NT2/D1 (cell line): ENCODE data around the gene DSG3.
"Not testable (repeated sequence)": the region's sequence is repeated elsewhere in the genome, so short reads cannot be mapped to it uniquely, and the experiment has no call there.

Source experiments
- DNase-seq: peaks from one replicate; pipeline ENCODE4 v3.0.0-alpha.2; 2011; ENCODE audit warnings: low read depth, low spot score
- H3K27me3 ChIP-seq: 2 replicates; pipeline ENCODE4 v1.6.0; 2011; ENCODE audit warnings: mild to moderate bottlenecking; ENCODE audit not compliant: insufficient read length, insufficient read depth
- H3K36me3 ChIP-seq: 2 replicates; pipeline ENCODE4 v1.6.1; 2011; ENCODE audit warnings: mild to moderate bottlenecking, low read length, mixed read lengths; ENCODE audit not compliant: insufficient read depth, insufficient read length
- H3K4me1 ChIP-seq: 2 replicates; pipeline ENCODE4 v1.5.1; 2011; ENCODE audit not compliant: insufficient read depth, insufficient read length
- H3K4me3 ChIP-seq: 2 replicates; pipeline ENCODE4 v1.5.1; 2011; ENCODE audit warnings: low read depth; ENCODE audit not compliant: insufficient read length
- H3K9ac ChIP-seq: 2 replicates; pipeline ENCODE4 v1.6.0; 2011; ENCODE audit warnings: low read depth; ENCODE audit not compliant: insufficient read length
- H3K9me3 ChIP-seq: 2 replicates; pipeline ENCODE4 v1.5.1; 2011; ENCODE audit warnings: mild to moderate bottlenecking, low read length; ENCODE audit not compliant: insufficient read depth
- SUZ12 ChIP-seq: IDR thresholded peaks from 2 replicates; pipeline ENCODE4 v1.6.1; 2011; ENCODE audit not compliant: insufficient read length, insufficient read depth; ENCODE audit errors: extremely low read depth
- YY1 ChIP-seq: IDR thresholded peaks from 2 replicates; pipeline ENCODE4 v1.6.1; 2011; ENCODE audit not compliant: insufficient read length, insufficient read depth
- ZNF274 ChIP-seq: IDR thresholded peaks from 2 replicates; pipeline ENCODE4 v1.6.1; 2011; ENCODE audit warnings: mild to moderate bottlenecking, low read depth, low read length

DSG3 gene

DNA sequence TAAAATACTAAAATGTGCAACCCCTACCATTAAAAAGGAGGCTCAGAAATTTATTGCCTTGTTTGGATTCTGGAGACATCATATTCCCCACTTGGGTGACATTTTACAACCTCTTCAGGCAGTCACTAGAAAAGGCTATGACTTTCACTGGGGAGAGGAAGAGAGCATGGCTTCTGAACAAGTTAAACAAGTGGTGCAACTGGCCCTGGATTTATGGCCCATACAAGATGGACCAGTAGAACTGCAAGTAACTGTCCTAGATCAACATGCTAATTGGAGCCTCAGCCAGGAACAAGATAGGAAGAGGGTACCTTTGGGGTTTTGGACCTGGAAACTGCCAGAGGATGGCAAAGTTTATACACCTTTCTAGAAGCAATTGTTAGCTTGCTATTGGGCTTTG lies 46.4 kb downstream of the DSG3 start:
- no peaks in the 10 kb centered on the region for H3K4me1 ChIP-seq
- peaks cover 14% of the 10 kb centered on the region for H3K27me3 ChIP-seq
- no peak for DNase-seq
- no peak overlapping the region for H3K9ac ChIP-seq
- no peak overlapping the region for H3K4me3 ChIP-seq
- H3K9me3 ChIP-seq: no peaks in the 10 kb centered on the region
- no peaks in the 10 kb centered on the region for H3K36me3 ChIP-seq
- no peak for TF ChIP-seq SUZ12
- TF ChIP-seq YY1: no peak
- no peak for TF ChIP-seq ZNF274

DNA sequence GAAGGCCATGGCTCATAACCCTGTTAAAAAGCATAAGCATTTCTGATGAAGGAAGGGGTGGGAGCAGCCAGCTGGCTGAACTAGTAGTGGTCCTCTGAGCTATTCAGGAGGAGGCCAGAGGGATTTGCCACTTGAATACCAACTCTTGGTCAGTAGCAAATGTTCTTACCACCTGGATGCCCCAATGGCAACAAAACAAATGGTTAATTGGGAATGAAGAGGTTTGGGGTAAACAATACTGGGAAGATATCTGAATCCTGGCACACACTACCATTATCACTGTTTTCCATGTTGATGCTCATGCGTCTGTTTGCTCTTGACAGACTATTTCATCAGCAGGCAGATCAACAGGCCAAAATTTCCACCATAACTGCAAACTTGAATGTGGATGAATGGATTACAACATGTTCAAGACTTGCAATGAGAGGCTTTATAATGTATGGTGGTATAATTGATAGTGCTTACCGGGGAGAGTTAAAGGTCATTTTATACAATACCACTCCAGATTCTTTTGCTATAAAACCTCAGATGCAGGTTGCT lies 47.2 kb downstream of the DSG3 start:
- not testable (repeated sequence) for H3K36me3 ChIP-seq, H3K4me1 ChIP-seq, H3K9ac ChIP-seq, DNase-seq, H3K4me3 ChIP-seq, H3K9me3 ChIP-seq
- peaks cover 14% of the 10 kb centered on the region for H3K27me3 ChIP-seq

DNA sequence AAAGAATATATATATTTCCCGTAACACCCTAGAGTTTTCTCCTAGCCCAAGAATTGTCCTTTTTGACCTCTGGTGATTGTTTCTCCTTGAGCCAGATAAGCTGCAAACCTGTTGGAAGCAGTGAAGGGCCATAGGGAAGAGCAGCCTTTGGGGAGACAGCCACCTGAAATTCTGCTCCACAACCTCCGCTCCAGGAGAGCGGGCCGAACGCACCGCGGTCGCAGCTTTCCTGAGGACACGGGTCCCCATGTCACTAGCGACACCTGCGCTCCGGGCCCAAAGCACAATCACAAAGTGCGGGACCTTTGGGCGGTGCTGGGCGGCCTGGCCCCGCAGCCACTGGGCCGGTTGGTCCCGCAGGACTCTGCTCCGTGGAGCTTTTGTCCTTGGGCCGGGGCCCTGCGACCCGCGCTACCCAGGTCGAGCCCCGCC lies 49.9 kb downstream of the DSG3 start:
- DNase-seq: no peak
- Histone ChIP-seq H3K36me3 (peaks cover 6% of the 10 kb centered on the region), H3K27me3 (peaks cover 14% of the 10 kb centered on the region), H3K4me1 (no peaks in the 10 kb centered on the region), H3K9me3 (0 out of 2 replicates have a peak, but pooled peaks cover 6% of the 10 kb centered on the region), H3K4me3 (peak overlapping the region; percentile 82), H3K9ac (peak overlapping the region; percentile 91)
- TF ChIP-seq ZNF274 (no peak), YY1 (no peak)

DNA sequence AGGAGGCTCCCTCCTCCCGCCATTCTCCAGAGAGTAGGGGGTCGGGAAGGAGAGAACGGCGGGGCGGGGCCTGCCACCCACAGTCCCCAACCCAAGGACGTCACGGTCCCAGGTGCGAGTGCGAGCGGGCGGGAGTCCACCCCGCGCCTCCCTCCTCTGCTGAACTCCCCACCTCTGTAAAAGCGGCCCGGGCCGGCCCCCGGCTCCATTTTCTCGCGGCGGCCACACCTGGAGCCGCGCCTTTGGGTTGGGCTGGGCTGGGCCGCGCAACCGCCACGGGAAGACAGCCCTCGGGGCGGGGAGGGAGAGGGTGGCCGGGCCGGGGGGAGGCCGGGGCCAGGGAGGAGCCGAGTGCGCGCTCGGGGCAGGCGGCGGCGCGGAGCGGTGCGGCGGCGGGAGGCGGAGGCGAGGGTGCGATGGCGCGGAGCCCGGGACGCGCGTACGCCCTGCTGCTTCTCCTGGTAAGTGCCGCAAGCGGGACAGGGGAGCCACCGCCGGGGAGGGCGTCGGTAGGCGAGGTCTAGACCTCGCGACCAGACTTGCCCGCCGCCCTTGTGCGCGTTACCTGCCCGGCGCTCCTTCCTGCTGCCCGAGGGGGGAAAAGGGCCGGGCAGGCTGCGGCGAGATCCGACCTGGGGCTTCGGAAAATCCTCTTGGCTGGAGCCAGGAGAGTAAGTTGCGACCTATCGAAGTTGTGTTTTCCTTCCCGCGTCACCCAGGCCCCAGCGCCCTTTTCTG lies 50.5 kb downstream of the DSG3 start, which contains the start of gene DSG2:
DSG2 (plus strand) TSS at position 342 of the 738 bp plus-strand sequence; CDS start at position 417, 75 bp downstream.
- peak within 1 kb of the TSS; percentile 91 for H3K9ac ChIP-seq
- H3K4me3 ChIP-seq: peak within 1 kb of the TSS; percentile 82
- H3K36me3 ChIP-seq: peaks cover 8% of the 10 kb centered on the region
- DNase-seq: no peak
- 0 out of 2 replicates have a peak, but pooled peaks cover 6% of the 10 kb centered on the region for H3K9me3 ChIP-seq
- no peaks in the 10 kb centered on the region for H3K4me1 ChIP-seq
- peaks cover 14% of the 10 kb centered on the region for H3K27me3 ChIP-seq
- TF ChIP-seq SUZ12 (no peak), ZNF274 (no peak), YY1 (no peak)

DNA sequence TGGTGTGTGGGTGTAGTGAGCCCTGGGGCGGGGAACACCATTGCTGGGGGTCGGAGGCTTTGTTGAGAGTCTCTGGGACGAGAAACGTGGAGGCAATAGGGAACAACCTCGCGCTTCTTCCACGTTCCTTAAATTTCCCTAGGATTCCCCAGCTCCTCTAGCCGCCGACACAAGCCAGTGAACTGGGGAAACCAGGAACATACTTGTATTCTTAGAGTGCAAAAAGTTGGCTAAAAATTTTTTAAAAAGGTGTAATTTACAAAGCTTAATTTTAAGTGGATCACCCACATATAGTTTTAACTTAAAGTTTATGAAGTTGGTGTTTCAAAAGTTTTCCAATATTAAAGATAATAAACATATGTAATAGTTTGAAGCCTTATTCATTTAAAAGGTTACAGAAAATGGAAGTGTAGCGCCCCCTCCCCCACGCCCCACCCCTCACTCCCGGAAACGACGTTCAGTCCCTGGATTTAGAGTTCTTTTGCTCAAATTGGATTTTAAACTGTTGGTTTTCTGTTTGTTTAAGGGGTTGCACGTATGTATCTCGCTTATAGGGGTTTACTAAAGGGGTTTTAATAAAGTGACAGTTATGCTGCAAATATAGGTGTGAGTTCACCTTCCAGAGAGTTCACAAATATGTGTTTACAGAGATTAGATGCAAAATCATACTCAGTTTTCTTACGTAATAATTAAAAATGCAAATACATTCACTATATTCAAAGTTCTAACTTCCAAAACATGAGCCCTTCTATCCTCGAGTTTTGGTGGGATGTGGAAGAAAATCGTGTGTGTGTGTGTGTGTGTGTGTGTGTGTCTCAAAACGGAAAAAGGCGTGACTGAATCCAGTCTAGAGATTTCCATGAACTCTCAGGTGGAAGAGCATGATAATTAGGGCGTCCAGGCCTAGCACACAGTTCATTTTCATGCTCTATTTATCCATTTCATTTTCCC lies 51.3 kb downstream of the DSG3 start:
- peak overlapping the region; percentile 82 for H3K4me3 ChIP-seq
- H3K4me1 ChIP-seq: no peaks in the 10 kb centered on the region
- DNase-seq: no peak
- 0 out of 2 replicates have a peak, but pooled peaks cover 6% of the 10 kb centered on the region for H3K9me3 ChIP-seq
- H3K9ac ChIP-seq: peak overlapping the region; percentile 91
- TF ChIP-seq YY1 (no peak), ZNF274 (no peak), SUZ12 (no peak)
- peaks cover 9% of the 10 kb centered on the region for H3K36me3 ChIP-seq
- H3K27me3 ChIP-seq: peaks cover 14% of the 10 kb centered on the region

DNA sequence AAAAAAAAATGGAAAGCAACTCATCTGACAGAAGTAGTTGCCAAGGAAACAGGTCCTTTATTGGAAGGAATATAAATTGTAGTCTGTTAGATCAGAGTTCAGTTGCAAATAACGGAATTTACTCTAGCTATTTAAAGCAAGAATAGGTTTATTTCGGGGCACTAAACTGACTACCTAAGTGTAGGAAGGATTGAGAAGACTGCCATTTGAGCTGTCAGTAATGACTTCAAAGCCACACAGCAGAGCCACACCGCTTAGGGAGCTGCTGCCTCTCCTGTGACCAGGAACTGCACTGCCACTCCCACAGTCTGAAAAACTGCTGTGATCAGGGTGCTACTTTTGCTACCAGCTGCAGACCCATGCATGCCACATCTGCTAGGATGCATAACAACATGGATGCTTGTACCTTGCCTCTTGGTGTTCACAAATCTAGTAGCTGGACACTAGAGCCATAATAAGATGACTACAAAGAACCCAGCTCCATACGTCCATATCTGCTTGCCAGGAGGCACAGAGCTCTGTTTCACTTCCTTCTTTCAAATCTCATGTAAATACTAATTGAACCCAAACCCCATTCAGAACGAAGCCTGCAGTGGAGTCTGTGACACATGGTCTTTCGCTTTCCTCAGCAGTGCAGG lies 52.6 kb downstream of the DSG3 start:
- no peak for DNase-seq
- Histone ChIP-seq H3K4me1 (no peaks in the 10 kb centered on the region), H3K4me3 (no peak overlapping the region), H3K9me3 (0 out of 2 replicates have a peak, but pooled peaks cover 6% of the 10 kb centered on the region), H3K36me3 (peaks cover 9% of the 10 kb centered on the region), H3K9ac (no peak overlapping the region), H3K27me3 (peaks cover 14% of the 10 kb centered on the region)
- TF ChIP-seq YY1: no peak
- TF ChIP-seq SUZ12: no peak
- TF ChIP-seq ZNF274: no peak

DNA sequence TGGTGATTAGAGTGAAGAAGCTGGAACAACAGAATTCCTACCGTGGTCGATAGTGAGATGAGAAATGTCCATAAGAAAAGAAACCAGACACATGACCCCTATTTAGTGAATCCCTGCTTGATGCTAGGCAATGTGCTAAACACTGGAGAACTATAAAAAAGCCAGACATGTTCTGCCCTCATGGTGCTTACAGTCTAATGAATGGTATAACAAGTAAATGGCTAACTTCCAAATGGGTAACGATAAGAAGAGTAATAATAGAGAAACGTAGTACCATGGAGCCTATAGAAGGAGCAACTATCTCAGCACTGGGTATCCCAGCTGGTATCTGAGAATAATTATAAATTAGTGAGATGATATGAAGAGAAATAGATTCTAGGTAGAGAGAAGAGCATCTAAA lies 55.5 kb downstream of the DSG3 start:
- no peak overlapping the region for H3K9ac ChIP-seq
- no peaks in the 10 kb centered on the region for H3K4me1 ChIP-seq
- DNase-seq: no peak
- no peak for TF ChIP-seq YY1
- no peak for TF ChIP-seq ZNF274
- TF ChIP-seq SUZ12: no peak
- H3K36me3 ChIP-seq: peaks cover 9% of the 10 kb centered on the region
- no peaks in the 10 kb centered on the region for H3K27me3 ChIP-seq
- peaks cover 6% of the 10 kb centered on the region; the same call in 1 of the 2 replicates for H3K9me3 ChIP-seq
- H3K4me3 ChIP-seq: no peak overlapping the region
